GM12878 (cell line): Measurements from ENCODE around the gene SLC31A1.

ENCODE experiments used
- BCL3 ChIP-seq: IDR thresholded peaks from 2 replicates; pipeline ENCODE4 v1.6.1; 2011; ENCODE audit warnings: borderline replicate concordance, low read depth, mild to moderate bottlenecking, moderate library complexity, low read length; ENCODE audit not compliant: insufficient read depth, poor library complexity, severe bottlenecking
- BCLAF1 ChIP-seq: fragments of 450-650 bp; IDR thresholded peaks from 2 replicates; pipeline ENCODE4 v1.6.1; 2017; ENCODE audit warnings: antibody characterized with exemption, mild to moderate bottlenecking, moderate library complexity
- BHLHE40 ChIP-seq, 2 experiments: fragments of 450-650 bp in 1 of 2; IDR thresholded peaks; 2 replicates each; pipeline ENCODE4 v1.6.1; 2011 to 2017; ENCODE audit warnings: low read depth in 2 of 2, borderline replicate concordance in 1 of 2, improper control_type of control experiment in 1 of 2, low read length in 1 of 2, mild to moderate bottlenecking in 1 of 2
- CBX5 ChIP-seq: sonication (generic); IDR thresholded peaks from 2 replicates; pipeline ENCODE4 v1.6.1; 2016; ENCODE audit warnings: low read depth, moderate library complexity, mild to moderate bottlenecking, inconsistent platforms
- CTCF ChIP-seq, 3 experiments: IDR thresholded peaks in 2 of 3; conservative IDR thresholded peaks in 1 of 3; 2 replicates each; pipeline ENCODE4 v1.5.1; 2011; ENCODE audit warnings: low read depth in 3 of 3, low read length in 3 of 3, mild to moderate bottlenecking in 3 of 3, control low read depth in 2 of 3, moderate library complexity in 2 of 3, inconsistent platforms in 1 of 3, mixed read lengths in 1 of 3; ENCODE audit not compliant: control insufficient read depth in 2 of 3, insufficient read depth in 1 of 3; ENCODE audit errors: extremely low read depth in 1 of 3
- GATAD2B ChIP-seq: fragments of 450-650 bp; conservative IDR thresholded peaks from 2 replicates; pipeline ENCODE4 v1.6.1; 2017; ENCODE audit warnings: low read depth, mild to moderate bottlenecking, moderate library complexity
- MXI1 ChIP-seq: fragments of 150-350 bp; IDR thresholded peaks from 2 replicates; pipeline ENCODE4 v1.6.1; 2011; ENCODE audit warnings: low read depth, mild to moderate bottlenecking, inconsistent platforms, low read length, improper control_type of control experiment
- NBN ChIP-seq: fragments of 450-650 bp; IDR thresholded peaks from 2 replicates; pipeline ENCODE4 v1.6.1; 2016
- NRF1 ChIP-seq: conservative IDR thresholded peaks from 2 replicates; pipeline ENCODE4 v1.6.1; 2011; ENCODE audit warnings: mild to moderate bottlenecking, low read depth, low read length, improper control_type of control experiment
- POLR2A ChIP-seq: IDR thresholded peaks from 2 replicates; pipeline ENCODE4 v1.6.1; 2011; ENCODE audit warnings: low read depth, mild to moderate bottlenecking, low read length
- TAF1 ChIP-seq: IDR thresholded peaks from 2 replicates; pipeline ENCODE4 v1.6.1; 2011; ENCODE audit warnings: mild to moderate bottlenecking, low read depth, low read length, borderline replicate concordance
- ZNF274 ChIP-seq: IDR thresholded peaks from one replicate; pipeline ENCODE4 v1.8.0; 2011; ENCODE audit not compliant: insufficient read length, insufficient read depth

GRCh38 chr9:113310538-113310937 is 89.2 kb downstream of the SLC31A1 start:
- TF ChIP-seq BHLHE40 (IDR thresholded peaks at IDR 0.05; ENCODE audit: borderline replicate concordance in 1 of 2, low read depth in 2 of 2, low read length in 1 of 2) (no peak), GATAD2B (no peak), CTCF (IDR thresholded peaks at IDR 0.05 in 2 of 3, conservative IDR thresholded peaks at IDR 0.05 in 1 of 3; ENCODE audit: control insufficient read depth in 2 of 3, extremely low read depth in 1 of 3, insufficient read depth in 1 of 3, low read depth in 3 of 3, low read length in 3 of 3) (no peak), POLR2A (no peak), NRF1 (no peak), BCLAF1 (no peak), ZNF274 (no peak), TAF1 (no peak), BCL3 (no peak), NBN (no peak), CBX5 (no peak), MXI1 (no peak)
